Renal cortex interstitium (tissue), 11 donors: ENCODE measurements around the gene LIPA. TPM values are rescaled to one million over a fixed set of nuclear protein-coding genes. Genes with fewer than 3 reads are reported as not detected.
"Not testable (repeated sequence)": the region's sequence is repeated elsewhere in the genome, so short reads cannot be mapped to it uniquely, and the experiment has no call there.

Experiments used
- DNase-seq, 11 donors: peaks; one replicate each; pipeline ENCODE4 v3.0.0-alpha.2; 2013; ENCODE audit warnings: low read depth in 9 of 11, low spot score in 4 of 11; ENCODE audit errors: extremely low read depth in 1 of 11
- polyA plus RNA-seq, 3 donors: library from polyadenylated mRNA; unstranded; fragments of 120-200 nt; gene quantifications; one replicate each; pipeline ENCODE4 v1.2.1, GENCODE V29; 2013; ENCODE audit not compliant: insufficient read length in 3 of 3

The LIPA gene
- polyA plus RNA-seq, 3 donors, result 44.1 to 57.6 (median 47.9) TPM

- no peak for DNase-seq
Measured at GRCh38 chr10:89201345-89202032, 50.1 kb downstream of the LIPA start.

GRCh38 chr10:89197473-89197872 is 54.1 kb downstream of the LIPA start:
- no peak for DNase-seq

- DNase-seq, result not testable (repeated sequence)
Measured at GRCh38 chr10:89191301-89191700, 60.3 kb downstream of the LIPA start.

GRCh38 chr10:89189211-89189734 is 62.3 kb downstream of the LIPA start:
- DNase-seq, result no peak

GRCh38 chr10:89185658-89186057 is 65.9 kb downstream of the LIPA start:
- no peak for DNase-seq

- DNase-seq, result no peak
Measured at GRCh38 chr10:89184638-89185037, 66.9 kb downstream of the LIPA start.

GRCh38 chr10:89183571-89183970 is 68.0 kb downstream of the LIPA start:
- DNase-seq, result no peak

- DNase-seq, result no peak
Measured at GRCh38 chr10:89182894-89183293, 68.7 kb downstream of the LIPA start.

- no peak for DNase-seq
Measured at GRCh38 chr10:89175816-89176215, 75.8 kb downstream of the LIPA start.

GRCh38 chr10:89173075-89173474 is 78.5 kb downstream of the LIPA start:
- DNase-seq, result no peak

GRCh38 chr10:89171996-89172395 is 79.6 kb downstream of the LIPA start:
- no peak for DNase-seq

- DNase-seq, result no peak
Measured at GRCh38 chr10:89171263-89171872, 80.2 kb downstream of the LIPA start.

- not testable (repeated sequence) for DNase-seq
Measured at GRCh38 chr10:89168354-89168900, 83.1 kb downstream of the LIPA start.

- no peak for DNase-seq
Measured at GRCh38 chr10:89167915-89168314, 83.7 kb downstream of the LIPA start.

GRCh38 chr10:89165923-89166322 is 85.7 kb downstream of the LIPA start:
- DNase-seq, result no peak

GRCh38 chr10:89164920-89165319 is 86.7 kb downstream of the LIPA start:
- DNase-seq, result no peak

GRCh38 chr10:89164080-89164479 is 87.5 kb downstream of the LIPA start:
- DNase-seq, result no peak
